Measurements from ENCODE around the gene GNAI2.

DNA sequence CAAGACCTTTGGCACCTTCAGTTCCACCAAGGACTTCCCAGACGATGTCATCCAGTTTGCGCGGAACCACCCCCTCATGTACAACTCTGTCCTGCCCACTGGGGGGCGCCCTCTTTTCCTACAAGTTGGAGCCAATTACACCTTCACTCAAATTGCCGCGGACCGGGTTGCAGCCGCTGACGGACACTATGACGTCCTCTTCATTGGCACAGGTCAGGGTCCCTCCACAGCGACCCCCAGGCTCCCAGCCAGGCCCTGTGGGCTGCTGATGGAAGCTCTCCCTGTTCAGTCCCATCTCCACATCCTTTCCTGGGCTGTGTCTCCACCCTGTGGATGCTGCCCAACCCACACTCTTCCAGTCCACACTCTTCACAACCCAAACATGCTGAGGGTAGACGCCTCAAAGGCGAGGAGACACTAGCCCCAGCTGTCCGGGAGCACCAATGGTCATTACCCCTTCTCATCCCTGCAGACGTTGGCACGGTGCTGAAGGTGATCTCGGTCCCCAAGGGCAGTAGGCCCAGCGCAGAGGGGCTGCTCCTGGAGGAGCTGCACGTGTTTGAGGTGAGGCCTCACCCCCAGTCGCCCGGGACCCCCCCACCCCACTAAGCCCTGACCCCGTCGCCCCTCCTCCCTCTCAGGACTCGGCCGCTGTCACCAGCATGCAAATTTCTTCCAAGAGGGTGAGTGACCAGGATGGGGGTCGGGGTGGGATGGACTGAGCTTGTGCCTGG, 38.5 kb downstream of the GNAI2 start:
- TF ChIP-seq POLR2AphosphoS5 (IDR thresholded peaks at IDR 0.05) (no peak), EP300 (IDR thresholded peaks at IDR 0.05) (no peak)
- TF ChIP-seq, protein P1, sequence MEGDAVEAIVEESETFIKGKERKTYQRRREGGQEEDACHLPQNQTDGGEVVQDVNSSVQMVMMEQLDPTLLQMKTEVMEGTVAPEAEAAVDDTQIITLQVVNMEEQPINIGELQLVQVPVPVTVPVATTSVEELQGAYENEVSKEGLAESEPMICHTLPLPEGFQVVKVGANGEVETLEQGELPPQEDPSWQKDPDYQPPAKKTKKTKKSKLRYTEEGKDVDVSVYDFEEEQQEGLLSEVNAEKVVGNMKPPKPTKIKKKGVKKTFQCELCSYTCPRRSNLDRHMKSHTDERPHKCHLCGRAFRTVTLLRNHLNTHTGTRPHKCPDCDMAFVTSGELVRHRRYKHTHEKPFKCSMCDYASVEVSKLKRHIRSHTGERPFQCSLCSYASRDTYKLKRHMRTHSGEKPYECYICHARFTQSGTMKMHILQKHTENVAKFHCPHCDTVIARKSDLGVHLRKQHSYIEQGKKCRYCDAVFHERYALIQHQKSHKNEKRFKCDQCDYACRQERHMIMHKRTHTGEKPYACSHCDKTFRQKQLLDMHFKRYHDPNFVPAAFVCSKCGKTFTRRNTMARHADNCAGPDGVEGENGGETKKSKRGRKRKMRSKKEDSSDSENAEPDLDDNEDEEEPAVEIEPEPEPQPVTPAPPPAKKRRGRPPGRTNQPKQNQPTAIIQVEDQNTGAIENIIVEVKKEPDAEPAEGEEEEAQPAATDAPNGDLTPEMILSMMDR (IDR thresholded peaks at IDR 0.05), result peak; percentile 55 to 75 (median 65)
